Effector memory CD4-positive, alpha-beta T cell (primary cell): Measurements from ENCODE around the gene HAVCR1.

Experiments used
- DNase-seq, 3 donors: peaks; one replicate each; pipeline ENCODE4 v3.0.0-alpha.2; 2020
- H3K27ac ChIP-seq: 2 replicates; pipeline ENCODE4 v1.7.0; 2013; ENCODE audit warnings: mild to moderate bottlenecking, low read length, moderate library complexity; ENCODE audit not compliant: insufficient read depth, poor library complexity, severe bottlenecking
- H3K27me3 ChIP-seq: replicated peaks from 2 replicates; pipeline ENCODE4 v1.7.0; 2013; ENCODE audit warnings: mild to moderate bottlenecking, low read length; ENCODE audit not compliant: insufficient read depth, control insufficient read depth, poor library complexity, severe bottlenecking
- H3K36me3 ChIP-seq: 2 replicates; pipeline ENCODE4 v1.7.0; 2013; ENCODE audit warnings: mild to moderate bottlenecking, low read length, moderate library complexity; ENCODE audit not compliant: control insufficient read depth, insufficient read depth
- H3K4me1 ChIP-seq: 2 replicates; pipeline ENCODE4 v1.7.0; 2013; ENCODE audit warnings: low read length, mild to moderate bottlenecking; ENCODE audit not compliant: control insufficient read depth, insufficient read depth, poor library complexity, severe bottlenecking
- H3K4me3 ChIP-seq: 2 replicates; pipeline ENCODE4 v1.7.0; 2013; ENCODE audit warnings: low read length, low read depth, mild to moderate bottlenecking; ENCODE audit not compliant: insufficient read depth, poor library complexity, severe bottlenecking
- H3K9me3 ChIP-seq: 2 replicates; pipeline ENCODE4 v1.7.0; 2013; ENCODE audit warnings: mild to moderate bottlenecking, low read length, moderate library complexity; ENCODE audit not compliant: control insufficient read depth

HAVCR1 gene

DNA sequence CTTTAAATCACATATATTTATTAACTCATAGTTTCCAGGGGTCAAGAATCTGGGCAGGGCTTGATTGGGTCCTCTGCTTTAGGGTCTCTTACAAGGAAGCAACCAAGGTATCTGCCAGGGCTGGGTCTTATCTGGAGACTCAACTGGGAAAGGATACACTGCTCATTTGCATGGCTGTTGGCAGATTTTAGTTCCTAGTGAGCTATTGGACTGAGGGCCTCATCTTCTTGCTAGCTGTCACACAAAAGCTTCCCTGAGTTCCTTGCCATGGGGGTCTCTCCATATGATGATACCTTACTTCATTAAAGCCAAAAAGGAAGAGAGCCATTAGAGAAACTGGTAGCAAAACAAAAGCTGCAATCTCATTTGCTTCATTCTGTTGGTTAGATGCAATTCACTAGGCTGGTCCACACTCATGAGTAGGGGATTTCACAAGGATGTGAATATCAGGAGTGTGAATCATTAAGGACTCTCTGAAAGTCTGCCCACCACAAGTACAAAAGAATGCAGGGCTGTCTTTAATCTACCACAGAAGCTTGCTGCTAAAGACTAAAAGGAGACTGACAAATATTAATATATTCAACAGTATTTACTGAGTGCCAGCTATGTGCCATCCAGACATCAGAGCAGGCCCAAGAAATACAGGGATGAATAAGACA lies 53.9 kb downstream of the HAVCR1 start:
- no peaks in the 10 kb centered on the region for H3K36me3 ChIP-seq
- H3K27ac ChIP-seq = no peak overlapping the region
- no peak overlapping the region for H3K4me3 ChIP-seq
- DNase-seq = no peak
- no peaks in the 10 kb centered on the region for H3K27me3 ChIP-seq
- H3K4me1 ChIP-seq = no peaks in the 10 kb centered on the region
- no peaks in the 10 kb centered on the region for H3K9me3 ChIP-seq

DNA sequence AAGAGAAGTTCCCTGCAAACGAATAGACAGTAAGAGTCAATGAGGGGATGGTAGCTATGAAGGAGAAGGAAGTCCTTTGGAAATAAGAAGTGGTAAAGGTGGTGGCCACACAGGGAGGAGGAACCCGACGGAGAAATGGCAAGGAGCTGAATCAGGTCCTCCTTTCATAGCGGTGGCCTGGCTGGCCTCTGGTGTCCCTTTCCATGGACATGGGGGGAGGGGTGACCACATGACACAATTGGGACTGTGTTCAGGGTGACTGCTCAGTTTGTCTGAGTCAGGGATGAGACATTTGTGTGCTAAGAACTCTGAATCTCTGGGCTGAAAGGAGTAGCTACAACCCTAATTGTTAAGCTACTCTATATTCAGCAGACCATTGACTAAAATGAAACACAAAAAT lies 67.2 kb downstream of the HAVCR1 start:
- H3K36me3 ChIP-seq = no peaks in the 10 kb centered on the region
- no peaks in the 10 kb centered on the region for H3K4me1 ChIP-seq
- H3K9me3 ChIP-seq = no peaks in the 10 kb centered on the region
- H3K27me3 ChIP-seq = no peaks in the 10 kb centered on the region
- H3K27ac ChIP-seq = no peak overlapping the region
- no peak for DNase-seq
- no peak overlapping the region for H3K4me3 ChIP-seq

DNA sequence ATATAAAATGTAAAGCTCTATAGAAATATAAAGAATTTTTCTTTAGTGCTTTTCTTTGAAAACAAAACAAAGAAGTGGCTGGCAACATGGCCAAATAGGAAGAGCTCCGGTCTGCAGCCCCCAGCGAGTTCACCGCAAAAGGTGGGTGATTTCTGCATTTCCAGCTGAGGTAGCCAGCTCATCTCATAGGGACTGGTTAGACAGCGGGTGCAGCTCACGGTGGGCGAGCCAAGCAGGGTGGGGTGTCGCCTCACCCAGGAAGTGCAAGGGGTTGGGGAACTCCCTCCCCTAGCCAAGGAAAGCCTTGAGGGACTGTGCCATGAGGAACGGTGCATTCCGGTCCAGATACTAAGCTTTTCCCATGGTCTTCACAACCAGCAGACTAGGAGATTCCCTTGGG lies 74.9 kb downstream of the HAVCR1 start:
- H3K27ac ChIP-seq = no peak overlapping the region
- H3K36me3 ChIP-seq = no peaks in the 10 kb centered on the region
- H3K27me3 ChIP-seq = no peaks in the 10 kb centered on the region
- no peak overlapping the region for H3K4me3 ChIP-seq
- H3K9me3 ChIP-seq = no peaks in the 10 kb centered on the region
- DNase-seq = no peak
- H3K4me1 ChIP-seq = no peaks in the 10 kb centered on the region

DNA sequence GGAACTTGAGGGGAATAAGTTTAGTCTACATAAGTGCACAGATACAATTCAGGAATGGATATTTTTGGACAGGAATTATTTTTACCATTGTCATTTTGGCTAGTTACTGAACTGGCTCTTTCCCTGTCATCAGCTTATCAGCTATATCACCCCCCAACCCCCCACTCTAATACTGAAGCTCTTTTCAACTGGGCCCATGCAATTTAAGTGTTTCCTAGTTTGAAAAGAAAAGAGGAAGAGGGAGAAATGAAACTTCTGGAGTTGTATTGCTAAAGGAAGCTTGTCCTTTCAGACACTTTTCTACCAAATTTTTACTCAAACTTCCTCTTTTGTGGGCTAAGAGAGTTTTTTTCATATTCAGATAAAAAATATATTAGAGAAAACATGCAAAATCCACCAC lies 77.4 kb downstream of the HAVCR1 start:
- Histone ChIP-seq H3K36me3 (no peaks in the 10 kb centered on the region), H3K27ac (no peak overlapping the region), H3K27me3 (no peaks in the 10 kb centered on the region), H3K9me3 (no peaks in the 10 kb centered on the region), H3K4me3 (no peak overlapping the region), H3K4me1 (no peaks in the 10 kb centered on the region)
- no peak for DNase-seq
